Ramos (cell line): ENCODE data around the gene SULT1E1.

ENCODE experiments used
- in situ Hi-C: fragments of 300-500 bp; cut with MboI; formaldehyde crosslinking; loops from one replicate; pipeline ENCODE4 v1.14.3; 2022; ENCODE audit warnings: low sequenced_read_pairs; ENCODE audit not compliant: unreplicated experiment

SULT1E1 gene, protein sequence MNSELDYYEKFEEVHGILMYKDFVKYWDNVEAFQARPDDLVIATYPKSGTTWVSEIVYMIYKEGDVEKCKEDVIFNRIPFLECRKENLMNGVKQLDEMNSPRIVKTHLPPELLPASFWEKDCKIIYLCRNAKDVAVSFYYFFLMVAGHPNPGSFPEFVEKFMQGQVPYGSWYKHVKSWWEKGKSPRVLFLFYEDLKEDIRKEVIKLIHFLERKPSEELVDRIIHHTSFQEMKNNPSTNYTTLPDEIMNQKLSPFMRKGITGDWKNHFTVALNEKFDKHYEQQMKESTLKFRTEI

DNA sequence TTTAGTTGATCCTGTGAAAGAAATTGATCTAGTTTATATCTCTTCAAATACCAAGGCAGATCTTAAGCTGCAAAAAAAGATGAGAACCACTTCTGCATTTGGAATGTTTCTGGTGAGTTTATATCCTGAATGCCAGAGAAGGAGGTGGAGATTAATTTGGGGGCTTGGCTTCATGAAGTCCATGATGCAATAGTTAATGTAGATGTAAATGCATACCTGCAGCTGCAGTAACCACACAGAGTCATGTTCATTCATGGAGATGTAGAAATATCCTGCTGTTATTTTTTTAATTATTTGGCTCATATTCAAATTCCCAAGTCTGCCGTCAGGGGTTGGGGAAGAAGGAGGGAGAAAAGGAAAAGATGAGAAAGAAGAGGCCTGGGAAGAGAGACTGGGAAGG lies at the start of gene SULT1E1:
TSS of gene SULT1E1 (minus strand) at position 94 of the 400 bp plus-strand sequence. CDS start 2,501 bp downstream, outside the sequence.
- in situ Hi-C loops = no loop called here

- in situ Hi-C loops = no loop called here
Observed at GRCh38 chr4:69909195-69909594, 49.2 kb upstream of the SULT1E1 start.

DNA sequence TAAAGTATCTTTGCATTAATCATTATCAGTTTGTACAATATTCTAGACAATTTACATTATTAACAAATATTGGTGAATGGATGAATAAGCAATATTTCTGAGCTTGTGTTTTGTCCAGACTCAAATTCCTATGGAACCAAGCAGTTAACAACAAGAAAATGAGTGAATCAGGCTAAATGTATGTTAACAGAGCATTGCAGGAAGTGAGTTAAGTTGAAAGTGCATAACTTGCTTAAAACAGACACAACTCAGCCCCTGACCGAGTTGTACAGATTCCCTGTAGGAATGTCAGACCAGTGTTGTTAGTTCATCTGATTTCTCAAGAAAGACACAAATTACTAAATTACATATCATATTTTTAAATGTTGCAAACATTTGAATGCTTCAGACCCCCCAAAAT lies 47.2 kb upstream of the SULT1E1 start:
- in situ Hi-C loops = no loop called here

DNA sequence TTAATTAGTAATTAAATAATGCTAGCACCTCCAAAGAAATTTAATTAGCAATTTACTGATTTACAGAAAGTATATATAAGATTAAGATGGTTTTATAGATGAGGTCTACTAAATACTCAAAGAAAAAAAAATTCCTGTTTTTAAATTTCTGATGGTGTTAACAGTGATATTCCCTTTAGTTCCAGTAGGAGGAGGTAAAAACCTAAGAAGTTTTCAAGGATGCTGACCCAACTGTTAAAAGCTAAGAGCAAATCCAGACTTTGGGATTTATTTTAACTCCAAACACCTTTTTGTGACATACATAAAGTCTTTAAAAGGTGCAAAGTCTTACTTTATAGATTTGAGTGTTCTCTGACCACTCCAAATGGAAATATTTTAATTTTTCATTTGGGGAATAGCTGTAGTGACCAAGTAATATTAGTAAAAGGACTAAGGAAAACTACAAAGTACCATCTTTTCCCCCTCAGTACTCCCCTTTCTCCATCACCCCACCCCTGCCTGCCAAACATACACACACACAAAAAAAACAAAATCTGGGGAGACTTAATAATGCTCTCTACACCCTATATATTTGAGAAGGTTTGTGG lies 36.7 kb upstream of the SULT1E1 start:
- in situ Hi-C loops = no loop called here

- in situ Hi-C loops = no loop called here
Observed at GRCh38 chr4:69894721-69895120, 34.8 kb upstream of the SULT1E1 start.

GRCh38 chr4:69894186-69894585 lies 34.2 kb upstream of the SULT1E1 start:
- in situ Hi-C loops = no loop called here

GRCh38 chr4:69888336-69888735 lies 28.4 kb upstream of the SULT1E1 start:
- in situ Hi-C loops = no loop called here

DNA sequence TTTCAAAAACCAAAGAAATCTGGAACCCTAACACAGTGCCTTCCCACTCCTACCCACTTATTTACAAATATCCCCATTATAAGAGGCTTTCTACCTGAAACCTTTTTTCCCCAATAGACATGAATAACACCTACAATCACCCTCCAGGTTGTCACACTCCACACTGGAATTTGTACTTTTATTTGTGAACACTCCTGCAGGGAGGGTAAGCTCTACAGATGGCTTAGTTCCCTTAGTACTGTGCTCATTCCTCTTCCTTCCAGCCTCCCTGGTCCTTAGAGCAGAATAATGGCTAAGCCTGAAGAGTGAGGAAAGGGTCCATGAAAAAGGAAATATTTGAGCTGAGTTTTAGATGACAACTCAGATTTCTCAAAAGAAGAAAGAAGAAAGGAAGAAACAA lies 22.2 kb upstream of the SULT1E1 start:
- in situ Hi-C loops = no loop called here

DNA sequence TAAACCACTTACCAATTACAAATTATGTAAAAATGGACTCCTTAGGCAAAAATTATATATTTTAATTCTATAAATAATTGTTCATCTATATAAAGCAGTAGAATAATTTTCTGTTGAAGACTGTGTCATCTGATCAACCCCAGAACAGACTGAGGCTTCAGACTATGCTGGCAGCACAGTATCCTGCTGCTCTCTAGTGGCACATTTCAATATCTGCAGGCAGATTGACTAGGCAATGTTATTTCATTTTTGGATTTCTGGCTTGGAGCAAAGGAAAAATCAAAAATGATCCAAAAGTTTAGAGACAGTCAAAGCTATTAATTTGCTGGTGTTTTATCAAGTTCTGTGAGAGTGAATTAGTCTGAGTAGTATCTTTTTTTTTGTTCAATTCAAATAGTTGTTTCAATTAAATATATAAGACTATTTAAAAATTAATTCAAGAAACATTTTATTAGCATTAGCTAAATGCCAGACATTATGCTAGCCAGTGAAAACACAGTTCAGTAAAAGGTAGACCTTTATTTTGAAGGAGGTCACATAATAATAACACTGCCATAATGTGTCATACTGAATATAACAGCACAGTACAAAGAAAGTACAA lies 21.3 kb upstream of the SULT1E1 start:
- in situ Hi-C loops = no loop called here

DNA sequence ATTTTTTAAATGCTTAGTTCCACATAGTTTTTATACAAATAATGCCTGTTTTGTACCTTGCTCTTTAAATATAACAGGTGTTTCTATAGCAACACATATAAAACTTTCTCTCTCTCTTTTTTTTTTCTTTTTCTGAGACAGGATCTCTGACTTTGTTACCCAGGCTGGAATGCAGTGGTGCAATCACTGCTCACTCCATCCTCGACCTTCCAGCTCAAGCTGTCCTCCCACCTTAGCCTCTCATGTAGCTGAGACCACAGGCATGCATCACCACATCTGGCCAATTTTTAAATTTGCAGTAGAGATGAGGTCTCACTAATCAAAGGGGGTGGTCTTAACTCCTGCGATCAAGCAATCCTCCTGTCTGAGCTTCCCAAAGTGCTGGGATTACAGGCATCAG lies 18.3 kb upstream of the SULT1E1 start:
- in situ Hi-C loops = no loop called here

- in situ Hi-C loops = no loop called here
Observed at GRCh38 chr4:69877453-69877852, 17.5 kb upstream of the SULT1E1 start.

DNA sequence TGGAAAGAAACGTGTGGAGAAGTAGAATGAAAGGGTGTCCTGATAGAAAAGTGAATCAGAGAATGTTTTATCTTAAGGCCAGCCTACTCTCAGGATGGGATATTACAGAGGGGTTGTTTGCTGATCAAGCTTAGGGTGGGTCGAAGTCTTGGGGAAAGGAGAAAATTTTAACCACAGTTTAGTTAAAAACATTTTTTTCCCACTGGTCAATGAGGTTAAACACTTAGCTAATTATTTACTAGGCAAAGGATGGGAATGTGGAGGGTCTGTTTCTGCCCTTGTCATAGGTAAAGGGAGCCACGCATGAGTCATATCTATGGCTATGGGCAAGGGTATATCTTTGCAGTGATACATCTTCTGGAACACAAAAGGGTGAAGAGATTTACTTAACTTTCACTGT lies 16.1 kb upstream of the SULT1E1 start:
- in situ Hi-C loops = no loop called here

- in situ Hi-C loops = no loop called here
Observed at GRCh38 chr4:69875576-69875975, 15.6 kb upstream of the SULT1E1 start.

- in situ Hi-C loops = no loop called here
Observed at GRCh38 chr4:69874507-69874906, 14.6 kb upstream of the SULT1E1 start.

- in situ Hi-C loops = no loop called here
Observed at GRCh38 chr4:69861756-69862155, 1.8 kb upstream of the SULT1E1 start.

DNA sequence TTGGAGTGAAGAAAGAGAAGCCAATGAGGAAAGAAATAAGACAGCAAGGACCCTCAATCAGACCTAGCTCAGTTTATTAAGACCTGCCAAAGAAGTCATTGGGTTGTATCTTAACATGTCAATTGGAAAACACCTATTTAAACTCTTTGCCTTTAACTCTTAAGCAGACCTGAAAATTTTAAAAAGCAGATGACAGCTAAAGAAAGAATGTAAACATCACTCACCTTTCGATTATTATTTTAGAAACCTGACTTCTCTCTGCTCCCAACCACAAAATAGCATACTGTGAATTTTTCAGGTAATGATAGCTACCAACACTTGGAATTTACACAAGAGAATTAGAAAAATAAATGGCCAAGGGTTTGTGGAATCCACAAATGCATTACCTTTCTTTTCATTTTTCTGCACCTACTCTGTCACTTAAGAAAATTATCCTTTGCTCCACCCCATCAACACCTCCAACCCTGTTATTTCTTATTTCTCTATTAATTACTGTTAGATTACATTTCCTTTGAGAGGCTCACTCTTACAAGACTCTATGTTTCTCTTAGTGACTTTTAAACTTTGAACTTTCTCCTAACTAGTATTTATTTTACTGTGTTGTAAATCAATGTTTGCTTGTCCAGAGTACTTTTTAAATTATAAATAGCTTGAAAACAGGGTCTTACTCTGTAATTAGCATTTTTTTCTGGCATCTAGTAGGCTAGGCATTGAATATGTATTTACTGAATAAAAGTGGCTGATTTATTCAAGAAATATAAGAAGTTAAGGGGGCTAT lies 765 bp upstream of the SULT1E1 start:
- in situ Hi-C loops = no loop called here

- in situ Hi-C loops = no loop called here
Observed at GRCh38 chr4:69859140-69859685, 732 bp downstream of the SULT1E1 start.

- in situ Hi-C loops = no loop called here
Observed at GRCh38 chr4:69858690-69859089, 1.3 kb downstream of the SULT1E1 start.

GRCh38 chr4:69855822-69856221 lies 4.1 kb downstream of the SULT1E1 start:
- in situ Hi-C loops = no loop called here

DNA sequence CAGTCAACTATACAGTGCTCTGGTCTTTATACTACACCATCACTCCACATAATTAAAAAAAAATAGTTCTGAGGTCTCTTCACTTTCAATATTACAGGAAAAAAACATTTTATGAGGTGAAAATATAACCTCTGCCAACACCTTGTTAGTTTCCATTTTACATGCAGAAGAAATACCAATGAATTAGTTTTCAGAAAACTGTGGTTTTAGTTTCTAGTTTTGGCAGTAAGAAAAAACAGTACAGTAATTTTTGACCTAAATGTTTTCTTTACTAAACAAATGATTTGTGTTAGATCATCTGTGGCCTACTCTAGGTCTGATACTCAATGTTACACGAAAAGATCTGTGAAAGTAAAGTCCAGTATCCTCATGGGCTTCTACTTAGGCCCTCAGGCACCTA lies 10.0 kb downstream of the SULT1E1 start:
- in situ Hi-C loops = no loop called here

DNA sequence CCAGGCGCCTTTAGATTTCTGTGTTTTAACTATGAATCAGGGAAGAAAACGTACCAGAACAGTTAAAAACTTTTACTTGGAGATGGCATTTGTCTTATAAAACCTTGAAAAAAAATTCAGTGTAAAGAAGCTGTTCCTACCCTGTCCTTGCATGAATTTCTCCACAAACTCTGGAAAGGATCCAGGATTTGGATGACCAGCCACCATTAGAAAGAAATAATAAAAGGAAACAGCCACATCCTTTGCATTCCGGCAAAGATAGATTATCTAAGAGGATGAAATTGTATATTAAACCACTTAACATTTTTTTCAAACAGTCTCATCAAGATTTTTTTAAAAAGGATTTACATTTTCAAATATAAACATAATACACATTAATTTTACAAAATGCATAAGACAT lies 10.6 kb downstream of the SULT1E1 start:
- in situ Hi-C loops = no loop called here
